Measurements from ENCODE around the gene ANKRD63. TPM values are rescaled to one million over a fixed set of nuclear protein-coding genes. Genes with fewer than 3 reads are reported as not detected.
A peak's percentile ranks its signal among the peaks of the same experiment; 100 is the strongest.

ANKRD63 gene
- total and polyA plus RNA-seq, 10 of the 15 experiments (the other 5 are each of a cell fraction or from before 2014, with no cell fraction given) = not detected

GRCh38 chr15:40332113-40332781 is 49.4 kb upstream of the ANKRD63 start:
- H3K79me2 ChIP-seq (ENCODE audit: control insufficient read depth, insufficient read depth, low read length) = no peaks in the 10 kb centered on the region
- H3K4me1 ChIP-seq (ENCODE audit: control insufficient read depth, insufficient read depth, low read length) = peaks cover 9% of the 10 kb centered on the region
- no peak for TF ChIP-seq ZNF592 (IDR thresholded peaks at IDR 0.05)
- no peak for TF ChIP-seq SIX5 (IDR thresholded peaks at IDR 0.05; ENCODE audit: low read depth, low read length, severe bottlenecking)
- TF ChIP-seq YBX1 (IDR thresholded peaks at IDR 0.05) = no peak
- no peak for TF ChIP-seq CUX1 (IDR thresholded peaks at IDR 0.05; ENCODE audit: insufficient replicate concordance, low read depth, low read length)
- peak; percentile 42; the same call in 1 of the 2 replicates for TF ChIP-seq SPI1 (IDR thresholded peaks at IDR 0.05; ENCODE audit: borderline replicate concordance, insufficient read depth, low read depth, low read length)
- no peak for FAIRE-seq
- H2AFZ ChIP-seq (ENCODE audit: control insufficient read depth, low read depth, low read length) = no peak overlapping the region
- H3K9ac ChIP-seq (ENCODE audit: control insufficient read depth, insufficient read depth, low read length) = no peak overlapping the region
- WGBS (ENCODE audit: insufficient coverage, insufficient replicate concordance, low lambda C conversion rate, missing lambda C conversion rate) = 43% methylated on average over 8 of the region's 8 CpGs
- POLR2A ChIA-PET = no interaction called here
- CTCF ChIA-PET = interaction anchor here (0.9 to 13.7 kb wide), 5 partner anchors 8 to 53 kb away, joined by 3 to 336 read pairs (median 4); partner anchors contain the start of genes CCDC9B, INAFM2 and PLCB2
- no peak overlapping the region for H3K4me2 ChIP-seq (ENCODE audit: control insufficient read depth, insufficient read depth)
- intact Hi-C loops (cut with micrococcal nuclease; ENCODE audit: unreplicated experiment) = no loop called here
- no peak for DNase-seq (ENCODE audit: low read depth, low spot score)
- H3K36me3 ChIP-seq (ENCODE audit: control insufficient read depth in 2 of 2, insufficient read depth in 2 of 2, low read length in 1 of 2) = no peaks in the 10 kb centered on the region
- SMC1A ChIA-PET (ENCODE audit: uncharacterized antibody, unreplicated experiment) = interaction anchor here (1.2 kb wide), 1 partner anchor 12 kb away, joined by 3 read pairs; no protein-coding TSS in a partner anchor
- ATAC-seq = no peak
- no peaks in the 10 kb centered on the region for H3K27me3 ChIP-seq (replicated peaks in 1 of 2; ENCODE audit: control insufficient read depth in 2 of 2, insufficient read depth in 2 of 2, low read length in 1 of 2)
- no TSS peak for BruUV-seq (replicated peaks)
- RAD21 ChIA-PET (ENCODE audit: unreplicated experiment) = interaction anchor here (0.9 kb wide), 1 partner anchor 24 kb away, joined by 3 read pairs; the partner anchor contains the start of gene PLCB2
- H4K20me1 ChIP-seq (ENCODE audit: control insufficient read depth, insufficient read depth) = no peaks in the 10 kb centered on the region
- no peaks in the 10 kb centered on the region for H3K9me3 ChIP-seq (replicated peaks; ENCODE audit: control insufficient read depth, insufficient read depth, low read length)
- in situ Hi-C loops (cut with MboI) = no loop called here
- H3K4me3 ChIP-seq = no peak overlapping the region
- H3K27ac ChIP-seq (ENCODE audit: control insufficient read depth, insufficient read depth) = no peak overlapping the region

All from GM12878 (cell line).